Neural cell (in vitro differentiated cells): ENCODE data around the gene SPOCK3.

Experiments used
- CTCF ChIP-seq: fragments of 450-650 bp; IDR thresholded peaks from 2 replicates; pipeline ENCODE4 v1.5.1; 2014; ENCODE audit warnings: antibody characterized with exemption, mild to moderate bottlenecking, moderate library complexity; ENCODE audit not compliant: poor library complexity, severe bottlenecking
- EP300 ChIP-seq: fragments of 450-650 bp; conservative IDR thresholded peaks from 2 replicates; pipeline ENCODE4 v1.6.1; 2014; ENCODE audit warnings: antibody characterized with exemption, mild to moderate bottlenecking, moderate library complexity; ENCODE audit not compliant: poor library complexity, severe bottlenecking
- EZH2 ChIP-seq: fragments of 200-600, 300-800 bp; shearing (Covaris generic), sonication (generic); IDR thresholded peaks from 2 replicates; pipeline ENCODE4 v1.6.1; 2014; ENCODE audit warnings: antibody characterized with exemption, low read length, borderline replicate concordance, mild to moderate bottlenecking; ENCODE audit not compliant: insufficient read depth, poor library complexity, severe bottlenecking
- MXI1 ChIP-seq: fragments of 450-650 bp; conservative IDR thresholded peaks from 2 replicates; pipeline ENCODE4 v1.6.1; 2014; ENCODE audit warnings: antibody characterized with exemption, mild to moderate bottlenecking; ENCODE audit not compliant: poor library complexity, severe bottlenecking
- REST ChIP-seq: IDR thresholded peaks from 2 replicates; pipeline ENCODE4 v1.6.1; 2012; ENCODE audit warnings: borderline replicate concordance
- SMC3 ChIP-seq: fragments of 450-650 bp; conservative IDR thresholded peaks from 2 replicates; pipeline ENCODE4 v1.6.1; 2014; ENCODE audit warnings: antibody characterized with exemption, mild to moderate bottlenecking, moderate library complexity; ENCODE audit not compliant: poor library complexity
- TAF1 ChIP-seq: IDR thresholded peaks from 2 replicates; pipeline ENCODE4 v1.6.1; 2012; ENCODE audit warnings: low read depth

- TF ChIP-seq MXI1, result no peak
- no peak for TF ChIP-seq CTCF
- no peak for TF ChIP-seq EP300
- TF ChIP-seq EZH2, result no peak
- TF ChIP-seq SMC3, result no peak
- no peak for TF ChIP-seq REST
- TF ChIP-seq TAF1, result no peak
These were observed 372.3 kb downstream of the SPOCK3 start for GRCh38 chr4:166862032-166862431.
